Uterus (tissue), 4 donors: Measurements from ENCODE around the gene INPP1. TPM values are rescaled to one million over a fixed set of nuclear protein-coding genes. Genes with fewer than 3 reads are reported as not detected.

Experiments
- DNase-seq, 2 donors: peaks; one replicate each; pipeline ENCODE4 v3.0.0-alpha.2; 2019 to 2020
- H3K27ac ChIP-seq, 2 donors: fragments of 200-600 bp; sonication (generic); 1 replicate in 1 of 2; 2 replicates in 1 of 2; pipeline ENCODE4 v1.5.1; 2016 to 2018
- H3K27me3 ChIP-seq, 2 donors: fragments of 200-600 bp; sonication (generic); one replicate each; pipeline ENCODE4 v1.5.1; 2018 to 2019; ENCODE audit warnings: control low read depth in 1 of 2
- H3K36me3 ChIP-seq, 2 donors: fragments of 200-600 bp; sonication (generic); one replicate each; pipeline ENCODE4 v1.5.1; 2019; ENCODE audit warnings: control low read depth in 1 of 2
- H3K4me1 ChIP-seq, 2 donors: fragments of 200-600 bp; sonication (generic); one replicate each; pipeline ENCODE4 v1.5.1; 2018 to 2019; ENCODE audit warnings: control low read depth in 1 of 2
- H3K4me3 ChIP-seq, 2 donors: fragments of 200-600 bp; sonication (generic); 1 replicate in 1 of 2; 2 replicates in 1 of 2; pipeline ENCODE4 v1.5.1; 2018 to 2019; ENCODE audit warnings: mild to moderate bottlenecking in 1 of 2
- H3K9me3 ChIP-seq, 2 donors: fragments of 200-600 bp; sonication (generic); one replicate each; pipeline ENCODE4 v1.5.1; 2019; ENCODE audit warnings: control low read depth in 1 of 2
- CTCF ChIP-seq, 4 experiments: fragments of 200-600 bp in 2 of 4; fragments of 450-650 bp in 2 of 4; sonication (generic) in 2 of 4; IDR thresholded peaks; one replicate each; pipeline ENCODE4 v1.5.1; 2016 to 2019; ENCODE audit warnings: antibody characterized with exemption in 4 of 4, mild to moderate bottlenecking in 2 of 4, moderate library complexity in 1 of 4
- POLR2A ChIP-seq, 2 donors: fragments of 450-650 bp; IDR thresholded peaks; one replicate each; pipeline ENCODE4 v1.6.1; 2016; ENCODE audit warnings: antibody characterized with exemption in 2 of 2, mild to moderate bottlenecking in 1 of 2, moderate library complexity in 1 of 2
- intact Hi-C: fragments of 100-400 bp; cut with DNase I; formaldehyde crosslinking; loops from one replicate; pipeline ENCODE4 v1.15.1; 2023; ENCODE audit warnings: low total_unique reads
- total RNA-seq, 4 donors: library from RNA; depleted of rRNA in 3 of 4; stranded (reverse); fragments of >200 nt in 3 of 4; gene quantifications; one replicate each; pipeline versions ENCODE4 v1.1.0 to v1.2.4, GENCODE V29; 2014 to 2023
- donor health status: DM: yes; HTN: yes; CAD: no.

Gene INPP1
- total RNA-seq, 4 donors from 2014 or later, result 2.1 to 40.2 (median 23.5) TPM

- intact Hi-C loops, result no loop called here
- Histone ChIP-seq H3K27ac (no peak overlapping the region), H3K4me1 (no peaks in the 10 kb centered on the region), H3K36me3 (no peaks in the 10 kb centered on the region), H3K4me3 (no peak overlapping the region), H3K27me3 (no peaks in the 10 kb centered on the region), H3K9me3 (no peaks in the 10 kb centered on the region)
- no peak for DNase-seq
- no peak for TF ChIP-seq POLR2A (IDR thresholded peaks at IDR 0.05)
- TF ChIP-seq CTCF (IDR thresholded peaks at IDR 0.05), result no peak
Measured at GRCh38 chr2:190339394-190339793, 4.0 kb upstream of the INPP1 start.

GRCh38 chr2:190340369-190340768 lies 3.0 kb upstream of the INPP1 start:
- no peak for TF ChIP-seq CTCF (IDR thresholded peaks at IDR 0.05)
- no peak for TF ChIP-seq POLR2A (IDR thresholded peaks at IDR 0.05)
- intact Hi-C loops, result no loop called here
- Histone ChIP-seq H3K27ac (no peak overlapping the region), H3K27me3 (no peaks in the 10 kb centered on the region), H3K36me3 (no peaks in the 10 kb centered on the region), H3K9me3 (no peaks in the 10 kb centered on the region), H3K4me3 (no peak overlapping the region), H3K4me1 (no peaks in the 10 kb centered on the region)
- no peak for DNase-seq

- H3K9me3 ChIP-seq, result no peaks in the 10 kb centered on the region
- TF ChIP-seq CTCF (IDR thresholded peaks at IDR 0.05) (no peak), POLR2A (IDR thresholded peaks at IDR 0.05) (no peak)
- H3K27ac ChIP-seq, result peak overlapping the region; percentile 95 to 96
- no peak for DNase-seq
- H3K4me1 ChIP-seq, result no peaks in the 10 kb centered on the region
- H3K36me3 ChIP-seq, result no peaks in the 10 kb centered on the region
- H3K4me3 ChIP-seq, result no peak overlapping the region
- intact Hi-C loops, result no loop called here
- H3K27me3 ChIP-seq, result no peaks in the 10 kb centered on the region
Measured at GRCh38 chr2:190342611-190343010, 778 bp upstream of the INPP1 start.

- no peaks in the 10 kb centered on the region for H3K36me3 ChIP-seq
- DNase-seq, result no peak
- intact Hi-C loops, result no loop called here
- H3K27ac ChIP-seq, result peak overlapping the region; percentile 95 to 96
- peak overlapping the region; percentile 68 to 86 for H3K4me3 ChIP-seq
- H3K9me3 ChIP-seq, result no peaks in the 10 kb centered on the region
- no peak for TF ChIP-seq POLR2A (IDR thresholded peaks at IDR 0.05)
- no peak for TF ChIP-seq CTCF (IDR thresholded peaks at IDR 0.05)
- H3K27me3 ChIP-seq, result no peaks in the 10 kb centered on the region
- H3K4me1 ChIP-seq, result no peaks in the 10 kb centered on the region
Measured at GRCh38 chr2:190343089-190343535, 277 bp upstream of the INPP1 start.

GRCh38 chr2:190344276-190344827 lies 963 bp downstream of the INPP1 start:
- Histone ChIP-seq H3K4me3 (peak overlapping the region; percentile 68 to 86), H3K4me1 (no peaks in the 10 kb centered on the region), H3K27ac (peak overlapping the region; percentile 95 to 96), H3K36me3 (no peaks in the 10 kb centered on the region), H3K27me3 (no peaks in the 10 kb centered on the region), H3K9me3 (no peaks in the 10 kb centered on the region)
- no peak for TF ChIP-seq POLR2A (IDR thresholded peaks at IDR 0.05)
- TF ChIP-seq CTCF (IDR thresholded peaks at IDR 0.05), result peak; percentile 24 to 46 (median 35)
- intact Hi-C loops, result no loop called here
- peak; percentile 41 to 53 for DNase-seq
